Mesendoderm (in vitro differentiated cells): ENCODE data around the gene PELI3.

ENCODE experiments used
- DNase-seq: peaks from one replicate; pipeline ENCODE4 v3.0.0; 2013
- H2AK5ac ChIP-seq: 2 replicates; pipeline ENCODE4 v1.6.1; 2013; ENCODE audit warnings: low read length, inconsistent platforms
- H2BK120ac ChIP-seq: 2 replicates; pipeline ENCODE4 v1.6.1; 2013; ENCODE audit warnings: low read depth, mild to moderate bottlenecking, low read length, moderate library complexity, mixed read lengths
- H2BK15ac ChIP-seq: replicated peaks from 2 replicates; pipeline ENCODE4 v1.6.1; 2013; ENCODE audit warnings: low read depth, mild to moderate bottlenecking, moderate library complexity
- H2BK5ac ChIP-seq: 2 replicates; pipeline ENCODE4 v1.6.1; 2013; ENCODE audit warnings: low read length, inconsistent platforms
- H3K18ac ChIP-seq: 2 replicates; pipeline ENCODE4 v1.6.1; 2013; ENCODE audit warnings: mild to moderate bottlenecking, low read length, mixed read lengths
- H3K23ac ChIP-seq: one replicate; pipeline ENCODE4 v1.6.1; 2013; ENCODE audit warnings: low read length
- H3K27ac ChIP-seq: 2 replicates; pipeline ENCODE4 v1.5.1; 2013; ENCODE audit warnings: low read depth, mild to moderate bottlenecking, inconsistent platforms, low read length, moderate library complexity
- H3K27me3 ChIP-seq: 2 replicates; pipeline ENCODE4 v1.6.1; 2013; ENCODE audit warnings: low read length, control low read depth, mild to moderate bottlenecking, inconsistent platforms; ENCODE audit not compliant: insufficient read depth, poor library complexity
- H3K36me3 ChIP-seq: 2 replicates; pipeline ENCODE4 v1.6.1; 2013; ENCODE audit warnings: low read length, inconsistent platforms; ENCODE audit not compliant: control insufficient read depth, insufficient read depth
- H3K4ac ChIP-seq: one replicate; pipeline ENCODE4 v1.6.1; 2013; ENCODE audit warnings: low read depth, mild to moderate bottlenecking, low read length, moderate library complexity
- H3K4me1 ChIP-seq: 2 replicates; pipeline ENCODE4 v1.6.1; 2013; ENCODE audit warnings: low read depth, low read length, inconsistent platforms; ENCODE audit not compliant: control insufficient read depth
- H3K4me2 ChIP-seq: 2 replicates; pipeline ENCODE4 v1.6.1; 2013; ENCODE audit warnings: low read length
- H3K4me3 ChIP-seq: 2 replicates; pipeline ENCODE4 v1.5.1; 2013; ENCODE audit warnings: mild to moderate bottlenecking, low read length
- H3K56ac ChIP-seq: one replicate; pipeline ENCODE4 v1.6.1; 2013; ENCODE audit warnings: low read length
- H3K79me1 ChIP-seq: 2 replicates; pipeline ENCODE4 v1.6.1; 2013; ENCODE audit warnings: low read length, inconsistent platforms
- H3K79me2 ChIP-seq: 2 replicates; pipeline ENCODE4 v1.6.1; 2013; ENCODE audit warnings: mild to moderate bottlenecking, low read length; ENCODE audit not compliant: control insufficient read depth, insufficient read depth
- H3K9ac ChIP-seq: 2 replicates; pipeline ENCODE4 v1.6.1; 2013; ENCODE audit warnings: low read length, inconsistent platforms
- H4K5ac ChIP-seq: one replicate; pipeline ENCODE4 v1.6.1; 2013; ENCODE audit warnings: low read length
- H4K8ac ChIP-seq: one replicate; pipeline ENCODE4 v1.6.1; 2013; ENCODE audit warnings: low read depth, mild to moderate bottlenecking, control low read depth, low read length, moderate library complexity
- whole genome bisulfite sequencing: extraction: QIAGEN DNeasy Blood & Tissue Kit; methylation state at CpG from one replicate; pipeline ENCODE4 v1.1.7; 2013; ENCODE audit warnings: low lambda C conversion rate, missing lambda C conversion rate; ENCODE audit not compliant: insufficient coverage; ENCODE audit errors: extremely low coverage; 5-methylcytosine and 5-hydroxymethylcytosine counted together

PELI3 gene

GRCh38 chr11:66473167-66473566 is 6.5 kb downstream of the PELI3 start:
- no peaks in the 10 kb centered on the region for H3K27me3 ChIP-seq
- H3K79me2 ChIP-seq = no peaks in the 10 kb centered on the region
- no peak overlapping the region for H3K4me3 ChIP-seq
- no peak overlapping the region for H3K27ac ChIP-seq
- no peak overlapping the region for H3K56ac ChIP-seq
- no peak overlapping the region for H3K9ac ChIP-seq
- no peaks in the 10 kb centered on the region for H3K79me1 ChIP-seq
- no peak overlapping the region for H2BK15ac ChIP-seq
- no peak overlapping the region for H4K8ac ChIP-seq
- H4K5ac ChIP-seq = no peak overlapping the region
- WGBS = no CpG with 5 or more reads among the region's 11 CpGs
- no peak overlapping the region for H3K18ac ChIP-seq
- no peak overlapping the region for H3K4me2 ChIP-seq
- H3K23ac ChIP-seq = no peak overlapping the region
- no peak overlapping the region for H2AK5ac ChIP-seq
- H3K36me3 ChIP-seq = no peaks in the 10 kb centered on the region
- no peak for DNase-seq
- H2BK5ac ChIP-seq = no peak overlapping the region
- H3K4ac ChIP-seq = no peak overlapping the region
- peaks cover 2% of the 10 kb centered on the region for H3K4me1 ChIP-seq
- no peak overlapping the region for H2BK120ac ChIP-seq

- H2BK15ac ChIP-seq = no peak overlapping the region
- no peak overlapping the region for H3K4ac ChIP-seq
- H3K36me3 ChIP-seq = no peaks in the 10 kb centered on the region
- H3K56ac ChIP-seq = no peak overlapping the region
- peaks cover 2% of the 10 kb centered on the region for H3K4me1 ChIP-seq
- WGBS = no CpG with 5 or more reads among the region's 20 CpGs
- H3K9ac ChIP-seq = no peak overlapping the region
- H2BK120ac ChIP-seq = no peak overlapping the region
- no peaks in the 10 kb centered on the region for H3K79me2 ChIP-seq
- no peak overlapping the region for H3K23ac ChIP-seq
- H3K4me3 ChIP-seq = no peak overlapping the region
- peak; percentile 34 for DNase-seq
- H4K5ac ChIP-seq = no peak overlapping the region
- no peaks in the 10 kb centered on the region for H3K79me1 ChIP-seq
- no peak overlapping the region for H4K8ac ChIP-seq
- H2BK5ac ChIP-seq = no peak overlapping the region
- H3K18ac ChIP-seq = no peak overlapping the region
- no peak overlapping the region for H3K27ac ChIP-seq
- H2AK5ac ChIP-seq = no peak overlapping the region
- H3K4me2 ChIP-seq = no peak overlapping the region
- no peaks in the 10 kb centered on the region for H3K27me3 ChIP-seq
Measured at GRCh38 chr11:66473608-66474515, 7.2 kb downstream of the PELI3 start.

- Histone ChIP-seq H3K4me1 (no peaks in the 10 kb centered on the region), H2AK5ac (no peak overlapping the region), H3K27ac (no peak overlapping the region), H3K23ac (no peak overlapping the region), H3K4me3 (no peak overlapping the region), H3K36me3 (no peaks in the 10 kb centered on the region), H3K18ac (no peak overlapping the region), H3K4me2 (no peak overlapping the region), H4K5ac (no peak overlapping the region), H3K4ac (no peak overlapping the region), H3K27me3 (no peaks in the 10 kb centered on the region), H3K79me2 (no peaks in the 10 kb centered on the region), H3K9ac (no peak overlapping the region), H3K79me1 (no peaks in the 10 kb centered on the region), H2BK15ac (no peak overlapping the region), H3K56ac (no peak overlapping the region), H4K8ac (no peak overlapping the region), H2BK120ac (no peak overlapping the region), H2BK5ac (no peak overlapping the region)
- DNase-seq = no peak
- WGBS = no CpG with 5 or more reads among the region's 44 CpGs
Measured at GRCh38 chr11:66475349-66476172, 8.9 kb downstream of the PELI3 start.

GRCh38 chr11:66476173-66476840 is 9.6 kb downstream of the PELI3 start:
- Histone ChIP-seq H3K4ac (no peak overlapping the region), H3K4me2 (no peak overlapping the region), H3K56ac (no peak overlapping the region), H3K36me3 (no peaks in the 10 kb centered on the region), H2BK120ac (no peak overlapping the region), H3K4me3 (no peak overlapping the region), H3K27ac (no peak overlapping the region), H3K27me3 (no peaks in the 10 kb centered on the region), H4K8ac (no peak overlapping the region), H3K18ac (no peak overlapping the region), H3K79me1 (peaks cover 4% of the 10 kb centered on the region), H3K9ac (no peak overlapping the region), H2BK5ac (no peak overlapping the region), H3K79me2 (no peaks in the 10 kb centered on the region), H3K4me1 (peaks cover 2% of the 10 kb centered on the region), H3K23ac (no peak overlapping the region), H2AK5ac (no peak overlapping the region), H2BK15ac (no peak overlapping the region), H4K5ac (no peak overlapping the region)
- DNase-seq = no peak
- no CpG with 5 or more reads among the region's 10 CpGs for WGBS

GRCh38 chr11:66476841-66477251 is 10.1 kb downstream of the PELI3 start:
- Histone ChIP-seq H3K18ac (no peak overlapping the region), H2BK5ac (no peak overlapping the region), H3K23ac (no peak overlapping the region), H3K4me2 (no peak overlapping the region), H4K5ac (no peak overlapping the region), H4K8ac (no peak overlapping the region), H3K36me3 (no peaks in the 10 kb centered on the region), H3K4ac (no peak overlapping the region), H3K56ac (no peak overlapping the region), H2AK5ac (no peak overlapping the region), H3K27ac (no peak overlapping the region), H3K4me1 (peaks cover 2% of the 10 kb centered on the region), H3K79me1 (peaks cover 4% of the 10 kb centered on the region), H3K9ac (no peak overlapping the region), H3K27me3 (no peaks in the 10 kb centered on the region), H2BK15ac (no peak overlapping the region), H3K79me2 (no peaks in the 10 kb centered on the region), H3K4me3 (no peak overlapping the region), H2BK120ac (no peak overlapping the region)
- WGBS = no CpG with 5 or more reads among the region's 9 CpGs
- DNase-seq = peak; percentile 24
